Hepatic stellate cell (primary cell): ENCODE results near the gene KDM2B.
A peak's percentile ranks its signal among the peaks of the same experiment; 100 is the strongest.

Experiments
- DNase-seq: peaks from one replicate; pipeline ENCODE4 v3.0.0; 2011; ENCODE audit warnings: low spot score

KDM2B gene

GRCh38 chr12:121561009-121561395 is 19.8 kb downstream of the KDM2B start:
- DNase-seq = no peak

GRCh38 chr12:121560392-121561008 is 20.3 kb downstream of the KDM2B start:
- DNase-seq = no peak

DNA sequence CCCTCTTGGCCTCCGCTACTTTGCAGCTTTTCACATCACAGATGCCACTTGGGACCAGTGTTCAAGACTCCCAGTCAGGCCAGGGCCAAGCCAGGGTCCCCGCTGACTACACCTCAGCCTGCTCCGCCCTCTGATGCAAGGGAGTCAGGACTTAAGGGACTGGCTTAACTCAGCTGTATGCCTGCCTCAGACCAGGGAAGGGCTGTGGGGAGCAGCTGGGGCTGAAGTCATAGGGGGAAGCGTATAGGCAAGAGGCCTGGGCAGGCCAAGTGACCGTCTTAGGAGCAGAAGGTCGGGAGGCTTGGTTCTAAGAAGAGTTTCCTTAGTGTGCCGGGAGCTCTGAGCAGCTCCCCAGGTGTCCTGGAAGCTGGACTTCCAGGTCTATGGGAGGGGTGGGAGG is 21.9 kb downstream of the KDM2B start:
- DNase-seq = no peak

DNA sequence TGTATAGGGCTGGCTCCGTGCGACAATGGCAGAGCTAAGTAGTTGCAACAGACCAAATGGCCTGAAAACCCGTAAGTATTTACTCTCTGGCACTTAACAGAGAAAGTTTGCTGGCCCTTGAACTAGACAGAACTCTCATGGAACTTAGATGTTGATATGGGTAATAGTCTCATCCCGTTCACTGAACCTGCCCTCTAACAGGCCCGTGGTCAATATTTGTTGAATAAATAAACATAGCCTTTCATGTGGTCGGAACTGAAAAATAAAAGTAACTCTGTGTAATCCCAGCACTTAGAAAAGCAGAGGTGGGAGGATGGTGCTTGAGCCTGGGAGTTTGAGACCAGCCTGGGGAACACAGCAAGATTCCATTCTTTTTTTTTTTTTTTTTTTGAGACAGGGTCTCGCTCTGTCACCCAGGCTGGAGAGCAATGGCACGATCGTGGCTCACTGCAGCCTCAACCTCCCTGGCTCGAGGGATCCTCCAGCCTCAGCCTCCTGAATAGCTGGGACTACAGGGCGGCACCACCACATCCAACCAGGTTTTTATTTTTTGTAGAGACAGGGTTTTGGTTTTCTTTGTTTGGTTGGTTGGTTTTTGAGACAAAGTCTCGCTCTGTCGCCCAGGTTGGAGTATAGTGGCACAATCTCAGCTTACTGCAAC is 29.7 kb downstream of the KDM2B start:
- no peak for DNase-seq

- DNase-seq = no peak
These were observed 31.7 kb downstream of the KDM2B start for GRCh38 chr12:121549075-121549474.

- no peak for DNase-seq
These were observed 35.3 kb downstream of the KDM2B start for GRCh38 chr12:121545480-121545879.

DNA sequence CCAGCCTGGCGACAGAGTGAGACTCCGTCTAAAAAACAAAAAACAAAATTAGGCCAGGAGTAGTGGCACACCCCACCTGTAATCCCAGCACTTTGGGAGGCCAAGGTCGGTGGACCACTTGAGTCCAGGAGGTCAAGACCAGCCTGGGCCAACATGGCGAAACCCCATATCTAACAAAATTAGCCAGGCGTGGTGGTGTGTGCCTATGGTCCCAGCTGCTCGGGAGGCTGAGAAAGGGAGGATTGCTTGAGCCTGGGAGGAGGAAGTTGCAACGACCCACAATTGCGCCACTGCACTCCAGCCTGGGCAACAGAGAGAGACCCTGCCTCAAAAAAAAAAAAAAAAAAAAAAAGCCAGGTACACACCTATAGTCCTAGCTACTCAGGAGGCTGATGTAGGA is 37.0 kb downstream of the KDM2B start:
- no peak for DNase-seq

DNA sequence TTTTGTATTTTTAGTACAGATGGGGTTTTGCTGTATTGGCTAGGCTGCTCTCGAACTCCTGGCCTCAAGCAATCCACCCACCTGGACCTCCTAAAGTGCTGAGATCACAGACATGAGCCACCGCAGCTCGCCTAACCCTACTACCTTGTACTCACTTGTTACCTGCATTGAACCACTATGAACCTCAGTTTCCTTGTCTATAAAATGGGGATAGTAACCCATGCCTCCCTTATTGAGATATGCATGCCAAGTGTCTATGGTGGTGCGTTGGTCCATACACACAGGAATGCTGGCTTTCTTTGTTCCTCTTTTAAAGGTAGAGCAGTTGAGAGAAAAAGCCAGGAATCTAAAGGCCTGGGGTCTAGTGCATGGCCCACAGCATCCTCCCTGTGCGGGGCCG is 40.9 kb downstream of the KDM2B start:
- DNase-seq = no peak

DNA sequence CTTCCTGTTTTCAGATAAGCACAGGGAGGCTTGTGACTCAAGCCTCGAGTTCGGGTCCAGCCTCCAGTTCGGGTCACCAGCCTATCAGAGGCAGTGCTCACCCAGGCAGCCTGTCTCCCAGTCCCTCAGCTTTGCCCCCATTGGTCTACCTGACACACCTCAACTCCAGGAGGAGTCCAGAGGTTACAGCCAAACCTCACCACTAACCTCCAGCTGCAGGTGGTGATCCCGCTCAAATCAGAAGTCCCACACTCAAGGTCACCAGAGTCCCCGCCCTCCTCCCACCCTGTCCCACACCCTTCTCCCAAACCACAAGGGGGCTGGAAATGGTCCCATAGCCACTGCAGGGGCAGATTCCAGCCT is 42.1 kb downstream of the KDM2B start:
- DNase-seq = peak; percentile 50

GRCh38 chr12:121537814-121538698 is 42.8 kb downstream of the KDM2B start:
- no peak for DNase-seq

- peak; percentile 82 for DNase-seq
These were observed 43.7 kb downstream of the KDM2B start for GRCh38 chr12:121536899-121537813.

DNA sequence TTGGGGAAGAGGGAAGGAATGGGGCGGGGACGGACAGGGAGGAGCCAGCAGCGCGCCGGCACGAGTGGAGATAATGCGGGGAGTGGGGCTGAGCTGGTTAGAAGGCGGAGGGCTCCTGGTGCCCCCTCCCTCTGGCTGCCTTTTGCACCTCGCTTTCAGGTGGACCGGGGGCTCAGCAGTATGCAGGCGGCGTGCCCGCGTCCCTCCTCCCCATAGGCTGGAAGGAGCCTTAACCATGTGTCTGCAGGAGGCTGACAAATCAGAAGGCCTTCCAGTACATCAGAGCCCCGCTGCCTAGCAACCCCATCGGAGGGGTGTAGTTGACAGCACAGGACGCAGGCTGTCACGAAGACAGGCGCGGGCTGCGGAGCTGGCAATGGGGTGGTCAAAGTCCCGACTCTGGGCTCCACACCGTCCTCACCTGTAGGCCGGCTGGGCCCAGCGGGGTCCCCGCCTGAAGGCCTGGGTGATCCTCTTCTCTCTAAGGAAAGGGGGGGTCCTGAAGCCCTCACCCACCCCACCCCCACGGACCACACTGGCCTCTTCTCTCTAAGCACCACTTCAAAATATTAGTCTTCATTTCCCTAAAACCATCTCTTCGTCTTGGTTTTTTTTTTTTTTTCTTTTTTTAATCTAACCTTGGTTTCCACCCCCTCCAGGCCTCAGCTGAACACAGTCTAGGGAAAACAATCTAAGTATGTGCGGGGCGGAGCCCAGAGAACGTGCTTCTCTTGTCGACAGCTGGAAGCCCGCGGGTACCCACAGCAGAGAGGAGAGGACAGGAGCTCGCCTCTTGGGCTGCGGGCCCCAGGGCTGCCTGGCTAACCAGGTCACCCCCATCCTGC is 44.5 kb downstream of the KDM2B start:
- peak; percentile 99 for DNase-seq

DNA sequence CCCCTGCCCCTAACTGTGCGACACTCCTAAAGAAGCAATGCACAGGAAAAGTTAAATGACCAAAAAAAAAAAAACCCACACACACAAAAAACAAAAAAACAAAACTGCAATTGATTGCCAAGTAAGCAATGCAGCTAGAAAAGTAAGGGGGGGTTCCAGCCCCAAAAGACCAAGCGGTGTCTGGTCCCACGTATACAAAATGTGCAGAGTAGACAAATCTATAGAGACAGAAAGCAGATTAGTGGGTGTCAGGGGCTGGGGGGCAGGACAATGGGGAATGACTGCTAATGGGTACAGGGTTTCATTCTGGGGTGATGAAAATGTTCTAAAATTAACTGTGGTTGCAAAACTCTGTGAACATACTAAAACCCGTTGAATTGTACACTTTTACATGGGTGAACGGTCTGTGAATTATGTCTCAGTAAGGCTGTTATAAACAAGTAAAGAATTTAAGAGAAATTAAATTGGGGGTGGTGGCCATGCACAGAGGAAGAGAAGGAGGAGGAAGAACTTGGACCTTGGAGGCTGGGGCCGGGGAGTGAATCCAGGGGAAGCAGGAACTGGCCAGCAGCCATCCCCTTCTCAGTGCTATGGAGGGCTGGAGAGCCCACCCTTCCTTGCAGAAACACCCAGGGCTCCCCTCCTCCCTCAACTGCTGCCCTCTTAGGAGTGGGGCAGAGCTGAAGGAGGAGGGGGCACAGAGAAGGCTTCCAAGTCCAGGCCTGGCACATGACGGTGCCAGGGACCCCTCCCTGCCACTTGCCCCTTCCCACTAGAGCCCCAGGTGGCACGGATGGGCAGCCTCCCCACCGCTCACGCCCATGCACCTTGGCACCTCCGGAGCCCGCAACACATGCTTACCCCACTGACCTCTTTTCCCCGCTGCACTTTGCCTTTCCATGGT is 45.4 kb downstream of the KDM2B start:
- DNase-seq = no peak

DNA sequence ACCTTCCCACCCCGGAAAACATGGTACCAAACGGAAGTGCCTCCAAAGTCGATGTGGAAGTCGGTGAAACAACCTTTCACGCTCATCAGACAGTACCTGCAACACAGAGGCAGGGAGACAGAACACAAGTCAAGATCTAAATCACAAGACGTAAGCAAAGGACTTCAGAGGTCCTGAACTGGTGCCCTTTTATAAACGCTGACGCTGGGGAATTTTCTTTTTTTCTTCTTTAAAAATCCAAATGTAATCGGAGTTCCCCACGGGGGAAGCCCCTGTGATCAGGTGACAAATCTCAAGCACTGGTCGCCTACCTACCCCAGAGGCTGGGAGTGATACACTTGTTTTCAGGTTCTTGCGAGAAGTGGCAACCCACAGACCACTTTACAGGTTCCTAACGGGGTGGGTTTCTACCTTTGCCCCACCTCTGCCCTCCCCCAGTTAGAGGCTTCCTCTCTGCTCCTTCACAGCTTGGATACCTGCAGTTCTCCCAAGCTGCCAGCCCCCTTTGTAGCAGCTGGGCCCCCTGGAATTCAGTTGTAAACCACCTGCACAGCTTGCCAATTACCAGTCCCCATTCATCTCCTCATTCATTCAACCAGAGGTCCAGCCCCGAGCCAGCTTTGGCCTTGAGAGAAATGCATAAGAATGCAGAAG is 46.2 kb downstream of the KDM2B start:
- no peak for DNase-seq

DNA sequence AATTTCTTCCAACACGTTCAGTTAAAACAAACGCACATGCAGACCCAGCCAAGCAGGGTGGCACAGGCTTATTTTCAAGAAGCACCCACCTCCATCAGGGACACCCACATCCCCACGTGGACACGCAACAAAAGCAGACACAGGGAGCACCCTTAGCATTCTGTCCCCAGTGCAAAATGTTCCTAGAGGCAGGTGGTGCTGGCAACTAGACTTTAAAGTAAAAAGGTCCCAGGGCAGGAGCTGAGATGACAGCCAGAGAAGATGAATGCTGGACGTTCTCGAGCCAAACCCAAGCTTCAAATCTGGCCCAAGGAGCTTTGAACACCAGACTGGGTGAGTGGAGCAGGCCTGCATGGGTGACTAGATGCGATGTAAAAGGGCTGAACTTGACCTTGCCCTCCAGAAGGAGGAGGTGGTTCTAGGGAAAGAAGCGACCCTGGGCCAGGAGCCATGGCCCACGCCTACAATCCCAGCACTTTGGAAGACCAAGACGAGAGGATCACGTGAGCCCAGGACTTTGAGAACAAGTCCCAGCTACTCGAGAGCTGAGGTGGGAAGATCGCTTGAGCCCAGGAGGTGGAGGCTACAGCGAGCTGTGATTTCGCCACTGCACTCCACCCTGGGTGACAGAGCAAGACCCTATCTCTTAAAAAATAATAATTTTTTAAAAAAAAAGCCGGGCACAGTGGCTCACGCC is 47.3 kb downstream of the KDM2B start:
- DNase-seq = no peak

GRCh38 chr12:121532503-121533393 is 48.1 kb downstream of the KDM2B start:
- DNase-seq = peak; percentile 65

- no peak for DNase-seq
These were observed 49.5 kb downstream of the KDM2B start for GRCh38 chr12:121531356-121531750.
